ENCODE results near the gene NFATC1. TPM values are rescaled to one million over a fixed set of nuclear protein-coding genes. Genes with fewer than 3 reads are reported as not detected.
"Not testable (repeated sequence)": the region's sequence is repeated elsewhere in the genome, so short reads cannot be mapped to it uniquely, and the experiment has no call there.

The NFATC1 gene
- total and polyA plus RNA-seq, 9 donors, result 8.4 to 28.3 (median 12.2) TPM

DNA sequence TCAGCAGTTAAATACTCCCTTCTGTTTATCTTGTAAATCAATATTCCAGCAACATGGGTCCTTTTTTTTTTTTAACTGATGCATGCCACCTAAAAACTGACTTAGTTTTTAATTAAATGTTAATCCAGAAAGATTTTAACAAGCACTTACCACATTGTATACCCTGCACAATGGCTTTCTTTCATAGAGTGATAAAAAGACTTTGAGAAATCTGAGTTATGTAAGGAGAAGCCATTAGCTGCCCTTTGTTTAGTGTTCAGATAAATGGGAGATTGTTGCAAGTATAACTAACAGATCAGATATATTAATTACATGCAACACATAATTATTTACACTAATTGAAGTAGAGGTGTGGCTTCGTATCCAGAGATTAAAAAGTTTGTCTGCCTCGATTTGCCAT is 22.7 kb upstream of the NFATC1 start:
- no peaks in the 10 kb centered on the region for H3K4me1 ChIP-seq (ENCODE audit: insufficient read depth)
- intact Hi-C loops (cut with DNase I), result no loop called here
- H3K27ac ChIP-seq, result no peak overlapping the region
- H3K27me3 ChIP-seq, result no peaks in the 10 kb centered on the region
- TF ChIP-seq POLR2A (IDR thresholded peaks at IDR 0.05), result no peak
- no peaks in the 10 kb centered on the region for H3K9me3 ChIP-seq
- no peaks in the 10 kb centered on the region for H3K36me3 ChIP-seq
- WGBS, 3 donors, result 93 to 96% (median 95%) methylated on average over 2 of the region's 2 CpGs
- no peak for DNase-seq
- no peak overlapping the region for H3K4me3 ChIP-seq

DNA sequence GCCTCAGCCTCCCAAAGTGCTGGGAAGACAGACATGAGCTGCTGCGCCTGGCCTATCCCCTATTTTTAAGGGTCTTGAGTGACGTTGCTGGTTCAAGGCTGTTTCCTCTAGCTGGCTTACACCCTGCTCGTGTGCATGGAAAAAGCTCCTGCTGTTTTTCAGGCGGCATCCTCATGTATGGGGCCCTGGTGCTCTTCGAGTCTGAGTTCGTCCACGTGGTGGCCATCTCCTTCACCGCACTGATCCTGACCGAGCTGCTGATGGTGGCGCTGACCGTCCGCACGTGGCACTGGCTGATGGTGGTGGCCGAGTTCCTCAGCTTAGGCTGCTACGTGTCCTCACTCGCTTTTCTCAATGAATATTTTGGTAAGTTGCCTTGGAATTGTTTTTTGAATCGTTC is 22.0 kb upstream of the NFATC1 start:
- Histone ChIP-seq H3K27ac (no peak overlapping the region), H3K4me1 (ENCODE audit: insufficient read depth) (no peaks in the 10 kb centered on the region), H3K27me3 (no peaks in the 10 kb centered on the region), H3K36me3 (no peaks in the 10 kb centered on the region), H3K9me3 (no peaks in the 10 kb centered on the region), H3K4me3 (no peak overlapping the region)
- no peak for DNase-seq
- intact Hi-C loops (cut with DNase I), result no loop called here
- TF ChIP-seq, protein P1, sequence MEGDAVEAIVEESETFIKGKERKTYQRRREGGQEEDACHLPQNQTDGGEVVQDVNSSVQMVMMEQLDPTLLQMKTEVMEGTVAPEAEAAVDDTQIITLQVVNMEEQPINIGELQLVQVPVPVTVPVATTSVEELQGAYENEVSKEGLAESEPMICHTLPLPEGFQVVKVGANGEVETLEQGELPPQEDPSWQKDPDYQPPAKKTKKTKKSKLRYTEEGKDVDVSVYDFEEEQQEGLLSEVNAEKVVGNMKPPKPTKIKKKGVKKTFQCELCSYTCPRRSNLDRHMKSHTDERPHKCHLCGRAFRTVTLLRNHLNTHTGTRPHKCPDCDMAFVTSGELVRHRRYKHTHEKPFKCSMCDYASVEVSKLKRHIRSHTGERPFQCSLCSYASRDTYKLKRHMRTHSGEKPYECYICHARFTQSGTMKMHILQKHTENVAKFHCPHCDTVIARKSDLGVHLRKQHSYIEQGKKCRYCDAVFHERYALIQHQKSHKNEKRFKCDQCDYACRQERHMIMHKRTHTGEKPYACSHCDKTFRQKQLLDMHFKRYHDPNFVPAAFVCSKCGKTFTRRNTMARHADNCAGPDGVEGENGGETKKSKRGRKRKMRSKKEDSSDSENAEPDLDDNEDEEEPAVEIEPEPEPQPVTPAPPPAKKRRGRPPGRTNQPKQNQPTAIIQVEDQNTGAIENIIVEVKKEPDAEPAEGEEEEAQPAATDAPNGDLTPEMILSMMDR (IDR thresholded peaks at IDR 0.05), result no peak
- TF ChIP-seq POLR2A (IDR thresholded peaks at IDR 0.05), result no peak
- 93 to 96% (median 93%) methylated on average over 17 of the region's 17 CpGs for WGBS, 3 donors

DNA sequence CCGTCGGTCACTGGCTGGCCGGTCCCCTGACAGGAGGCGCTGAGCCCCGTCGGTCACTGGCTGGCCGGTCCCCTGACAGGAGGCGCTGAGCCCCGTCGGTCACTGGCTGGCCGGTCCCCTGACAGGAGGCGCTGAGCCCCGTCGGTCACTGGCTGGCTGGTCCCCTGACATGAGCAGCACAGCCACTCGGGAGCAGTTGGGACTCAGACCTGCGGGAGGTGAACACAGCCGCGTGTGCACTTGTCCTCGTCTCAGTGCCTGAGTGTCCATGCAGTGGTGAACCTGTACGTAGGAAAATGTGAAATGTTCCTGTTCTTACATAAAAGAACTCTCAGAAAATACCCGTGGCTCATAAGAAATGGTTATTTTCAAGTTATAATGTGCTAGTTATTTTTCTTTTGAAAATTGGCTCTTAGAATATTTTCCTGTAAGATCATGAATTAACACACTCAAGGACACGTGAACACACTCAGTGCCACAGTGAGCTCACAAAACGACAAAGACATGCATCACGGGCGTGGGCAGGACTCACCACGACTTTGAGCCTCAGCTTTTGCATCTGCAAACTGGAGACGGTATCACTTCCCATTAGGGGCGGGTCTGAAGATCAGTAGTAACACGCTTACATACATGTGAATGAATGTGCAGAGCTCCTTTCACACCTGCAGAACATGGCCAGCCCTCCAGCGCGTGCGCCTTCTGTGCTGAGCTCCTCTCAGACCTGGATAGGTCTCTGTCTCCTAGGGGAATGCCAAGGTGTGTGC is 21.1 kb upstream of the NFATC1 start:
- 83 to 92% (median 85%) methylated on average over 21 to 25 of the region's 32 CpGs for WGBS, 3 donors
- H3K4me1 ChIP-seq (ENCODE audit: insufficient read depth), result peaks cover 2% of the 10 kb centered on the region

DNA sequence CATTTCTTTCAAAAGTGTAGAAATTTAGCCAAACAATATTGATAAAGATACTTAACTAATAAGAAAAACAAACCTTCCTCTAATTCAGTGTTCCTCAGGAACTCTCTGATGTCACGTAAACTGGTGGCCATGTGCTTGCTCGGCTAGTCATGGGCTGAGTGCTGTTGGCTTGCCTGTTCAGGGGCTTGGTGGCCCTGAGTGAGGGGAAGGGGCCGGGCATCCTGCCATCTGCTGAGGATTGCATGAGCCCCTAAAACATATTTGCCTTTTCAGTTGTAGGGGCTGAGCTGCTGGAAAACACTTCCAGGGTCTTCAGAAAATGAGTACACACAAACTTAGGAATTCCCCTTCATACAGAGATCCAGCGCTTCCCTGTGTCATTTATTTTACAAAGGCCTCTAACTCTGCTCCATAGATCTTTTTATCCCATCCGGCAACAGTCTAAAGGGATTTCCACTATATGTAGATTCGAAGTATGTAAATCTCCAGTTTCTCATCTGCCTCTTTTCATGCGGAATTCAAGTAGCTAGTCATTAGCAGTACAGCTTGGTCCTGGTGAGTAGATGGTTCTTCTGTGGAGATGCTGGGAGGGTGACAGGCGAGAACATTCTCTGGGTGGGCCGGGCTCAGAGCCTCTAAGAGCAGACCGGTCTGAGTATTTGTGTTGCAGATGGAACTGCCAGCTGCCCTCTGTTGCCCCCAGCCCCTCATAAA is 20.1 kb upstream of the NFATC1 start:
- intact Hi-C loops (cut with DNase I), result no loop called here
- TF ChIP-seq POLR2A (IDR thresholded peaks at IDR 0.05) (no peak), EP300 (IDR thresholded peaks at IDR 0.05) (no peak)
- TF ChIP-seq, protein P1 (IDR thresholded peaks at IDR 0.05), result no peak
- Histone ChIP-seq H3K4me1 (ENCODE audit: insufficient read depth) (peaks cover 2% of the 10 kb centered on the region), H3K27ac (no peak overlapping the region), H3K27me3 (no peaks in the 10 kb centered on the region), H3K36me3 (no peaks in the 10 kb centered on the region), H3K9me3 (no peaks in the 10 kb centered on the region), H3K4me3 (no peak overlapping the region)
- WGBS, 3 donors, result 89 to 95% (median 93%) methylated on average over 10 of the region's 10 CpGs
- DNase-seq, result no peak

More for the DNA sequence above, 21.1 kb upstream of the NFATC1 start:
- H3K36me3 ChIP-seq, result no peaks in the 10 kb centered on the region
- H3K27me3 ChIP-seq, result no peaks in the 10 kb centered on the region
- TF ChIP-seq POLR2A (IDR thresholded peaks at IDR 0.05) (no peak), EP300 (IDR thresholded peaks at IDR 0.05) (no peak)
- TF ChIP-seq, protein P1 (IDR thresholded peaks at IDR 0.05), result no peak
- intact Hi-C loops (cut with DNase I), result no loop called here
- DNase-seq, result no peak
- no peak overlapping the region for H3K27ac ChIP-seq
- H3K4me3 ChIP-seq, result no peak overlapping the region
- H3K9me3 ChIP-seq, result no peaks in the 10 kb centered on the region

DNA sequence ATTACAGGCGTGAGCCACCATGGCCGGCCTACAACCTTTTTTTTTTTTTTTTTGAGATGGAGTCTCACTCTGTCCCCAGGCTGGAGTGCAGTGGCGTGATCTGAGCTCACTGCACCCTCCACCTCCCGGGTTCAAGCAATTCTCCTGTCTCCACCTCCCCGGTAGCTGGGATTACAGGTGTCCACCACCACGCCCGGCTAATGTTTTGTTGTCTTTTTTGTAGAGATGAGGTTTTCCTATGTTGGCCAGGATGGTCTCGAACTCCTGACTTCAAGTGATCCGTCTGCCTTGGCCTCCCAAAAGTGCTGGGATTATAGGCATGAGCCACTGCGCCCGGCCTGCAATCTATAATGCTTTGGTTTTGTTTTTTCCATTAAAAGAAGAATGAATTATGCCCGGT is 19.1 kb upstream of the NFATC1 start:
- H3K36me3 ChIP-seq; H3K27ac ChIP-seq; H3K4me1 ChIP-seq (ENCODE audit: insufficient read depth); H3K27me3 ChIP-seq; H3K4me3 ChIP-seq; DNase-seq; intact Hi-C loops (cut with DNase I); H3K9me3 ChIP-seq: not testable (repeated sequence)
- 73 to 95% (median 85%) methylated on average over 12 of the region's 12 CpGs for WGBS, 3 donors

Measured in ovary (tissue), 9 donors.